AG09309 (cell line): ENCODE measurements around the gene SEMA3F.
A peak's percentile ranks its signal among the peaks of the same experiment; 100 is the strongest.

Experiments
- DNase-seq: peaks from one replicate; pipeline ENCODE4 v3.0.0-alpha.2; 2010; ENCODE audit warnings: low read depth
- H3K4me3 ChIP-seq: 2 replicates; pipeline ENCODE4 v1.5.1; 2011; ENCODE audit warnings: mild to moderate bottlenecking, low read depth, low read length, moderate library complexity; ENCODE audit not compliant: control insufficient read depth
- TF ChIP-seq, protein P1 (sequence below): IDR thresholded peaks from 2 replicates; pipeline ENCODE4 v1.5.1; 2011; ENCODE audit warnings: mild to moderate bottlenecking, low read depth, low read length, inconsistent platforms; ENCODE audit not compliant: insufficient read depth, control insufficient read depth; ENCODE audit errors: missing control alignments

The SEMA3F gene

DNA sequence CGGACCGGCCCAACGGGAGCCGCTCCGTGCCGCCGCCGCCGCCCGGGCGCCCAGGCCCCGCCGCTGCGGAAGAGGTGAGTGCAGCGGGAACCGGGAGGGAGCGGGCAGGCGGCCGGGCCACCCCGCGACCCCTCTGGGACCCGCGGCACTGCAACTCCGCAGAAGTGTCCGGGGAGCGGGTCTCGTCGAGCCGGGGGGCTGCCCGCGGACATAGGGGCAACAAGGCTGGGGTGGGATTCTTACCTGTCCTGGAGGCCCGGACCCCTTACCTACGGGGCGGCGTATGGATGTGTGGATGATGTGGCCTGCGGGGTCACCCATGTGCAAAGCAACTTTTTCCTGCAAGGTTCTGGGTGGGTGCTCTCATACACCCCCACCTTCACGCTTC lies 361 bp downstream of the SEMA3F start:
- peak overlapping the region; percentile 31 for H3K4me3 ChIP-seq
- DNase-seq, result no peak
- TF ChIP-seq, protein P1, sequence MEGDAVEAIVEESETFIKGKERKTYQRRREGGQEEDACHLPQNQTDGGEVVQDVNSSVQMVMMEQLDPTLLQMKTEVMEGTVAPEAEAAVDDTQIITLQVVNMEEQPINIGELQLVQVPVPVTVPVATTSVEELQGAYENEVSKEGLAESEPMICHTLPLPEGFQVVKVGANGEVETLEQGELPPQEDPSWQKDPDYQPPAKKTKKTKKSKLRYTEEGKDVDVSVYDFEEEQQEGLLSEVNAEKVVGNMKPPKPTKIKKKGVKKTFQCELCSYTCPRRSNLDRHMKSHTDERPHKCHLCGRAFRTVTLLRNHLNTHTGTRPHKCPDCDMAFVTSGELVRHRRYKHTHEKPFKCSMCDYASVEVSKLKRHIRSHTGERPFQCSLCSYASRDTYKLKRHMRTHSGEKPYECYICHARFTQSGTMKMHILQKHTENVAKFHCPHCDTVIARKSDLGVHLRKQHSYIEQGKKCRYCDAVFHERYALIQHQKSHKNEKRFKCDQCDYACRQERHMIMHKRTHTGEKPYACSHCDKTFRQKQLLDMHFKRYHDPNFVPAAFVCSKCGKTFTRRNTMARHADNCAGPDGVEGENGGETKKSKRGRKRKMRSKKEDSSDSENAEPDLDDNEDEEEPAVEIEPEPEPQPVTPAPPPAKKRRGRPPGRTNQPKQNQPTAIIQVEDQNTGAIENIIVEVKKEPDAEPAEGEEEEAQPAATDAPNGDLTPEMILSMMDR, result no peak

DNA sequence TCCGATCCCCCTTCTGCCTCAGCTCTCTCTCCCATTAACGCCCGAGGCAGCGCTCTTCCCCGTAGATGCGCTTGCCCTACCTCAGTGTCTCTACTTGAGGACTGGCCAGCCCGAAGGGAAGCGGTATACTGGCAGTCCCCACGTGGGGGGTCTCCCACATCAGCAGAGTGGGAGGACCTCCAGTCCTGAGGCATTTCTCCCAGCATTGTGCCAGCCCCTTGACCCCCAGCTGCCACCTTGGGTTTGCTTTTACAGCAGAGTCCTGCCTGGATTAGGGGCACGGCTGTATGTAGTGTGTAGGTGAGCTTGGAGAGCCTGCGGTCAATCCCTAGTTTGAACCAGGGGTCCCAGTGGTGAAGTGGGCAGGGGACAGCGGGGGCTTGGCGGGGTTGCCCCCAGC lies 767 bp downstream of the SEMA3F start:
- peak overlapping the region; percentile 31 for H3K4me3 ChIP-seq
- DNase-seq, result no peak
- TF ChIP-seq, protein P1, result no peak

DNA sequence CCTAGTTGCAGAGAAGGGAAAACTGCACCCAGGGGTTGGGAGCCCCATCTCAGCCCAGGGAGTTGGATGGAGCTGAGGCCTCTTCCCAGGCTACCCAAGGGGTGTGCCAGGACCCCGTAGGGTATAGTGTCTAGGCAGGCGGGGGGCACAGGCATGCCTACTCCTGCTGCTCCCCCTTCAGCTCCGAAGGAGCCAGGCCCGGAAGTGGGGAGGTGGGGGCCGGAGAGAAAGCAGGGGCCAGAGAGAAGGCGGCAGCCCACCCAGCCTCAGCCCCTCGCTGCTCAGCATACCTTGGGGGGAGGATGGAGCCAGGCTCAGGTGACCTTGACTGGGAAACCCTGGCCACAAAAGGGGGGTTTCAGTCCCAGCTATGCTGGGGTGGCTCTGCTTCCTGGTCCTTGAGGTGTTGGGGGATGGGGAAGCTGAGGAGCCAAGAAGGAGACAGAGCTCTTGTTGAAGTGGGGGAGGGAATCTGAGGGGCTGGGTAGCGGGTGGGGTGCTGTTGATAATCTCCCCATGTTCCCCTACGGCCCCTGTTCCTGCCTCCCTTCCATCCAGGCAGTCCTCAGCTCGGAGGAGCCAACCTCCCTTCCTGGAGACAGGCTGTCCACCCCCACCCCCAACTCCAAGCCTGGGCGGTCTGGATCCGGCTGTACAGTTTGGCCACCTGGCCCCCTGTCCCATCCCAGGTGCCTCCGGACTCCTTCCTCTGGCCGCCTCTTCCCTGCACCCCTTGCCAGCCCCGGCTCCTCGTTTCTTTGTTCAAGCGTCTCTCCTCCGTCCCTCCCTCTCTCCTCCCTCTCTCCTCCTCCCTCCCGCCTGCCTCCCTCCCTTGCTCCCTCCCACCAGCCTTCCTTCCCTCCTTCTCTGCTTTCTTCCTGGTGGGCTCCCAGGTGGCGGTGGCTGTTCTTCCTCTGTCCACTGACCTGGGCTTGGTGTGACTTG lies 1.7 kb downstream of the SEMA3F start:
- H3K4me3 ChIP-seq, result peak overlapping the region; percentile 45
- TF ChIP-seq, protein P1, result no peak
- DNase-seq, result no peak

DNA sequence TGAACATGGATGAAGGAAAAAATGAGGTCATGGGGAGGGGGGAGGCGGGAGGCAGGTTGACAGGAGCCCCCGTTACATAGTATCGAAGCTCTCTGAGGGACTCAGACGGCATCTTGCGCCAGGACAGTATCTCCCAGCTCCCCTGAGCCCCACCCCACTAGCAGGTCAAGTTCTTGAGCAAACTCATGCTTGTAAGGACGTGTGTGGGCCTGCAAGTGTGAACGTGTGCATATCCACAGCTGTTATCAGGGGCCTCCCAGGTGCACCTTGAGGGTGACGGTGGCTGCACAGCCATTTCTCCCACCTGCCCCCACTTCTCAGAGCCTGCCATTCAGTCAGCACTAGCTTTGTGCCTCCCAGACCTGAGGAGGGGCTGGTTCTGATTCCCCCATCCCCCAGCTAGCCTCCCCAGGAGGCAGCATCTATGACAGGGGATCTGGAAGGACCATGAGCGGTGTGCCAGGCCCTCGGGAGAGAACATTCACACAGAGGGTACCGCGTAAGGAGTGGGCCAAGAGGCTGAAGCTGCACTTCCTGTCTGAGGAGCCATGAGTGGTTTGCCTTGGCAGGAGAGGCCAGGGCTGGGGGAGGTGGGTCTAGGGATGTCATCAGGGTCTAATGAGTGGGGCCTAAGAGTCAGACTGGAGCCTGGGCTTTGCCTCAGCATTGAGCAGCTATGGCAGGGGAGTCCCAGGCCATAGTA lies 2.9 kb downstream of the SEMA3F start:
- TF ChIP-seq, protein P1, result no peak
- no peak for DNase-seq
- H3K4me3 ChIP-seq, result no peak overlapping the region

DNA sequence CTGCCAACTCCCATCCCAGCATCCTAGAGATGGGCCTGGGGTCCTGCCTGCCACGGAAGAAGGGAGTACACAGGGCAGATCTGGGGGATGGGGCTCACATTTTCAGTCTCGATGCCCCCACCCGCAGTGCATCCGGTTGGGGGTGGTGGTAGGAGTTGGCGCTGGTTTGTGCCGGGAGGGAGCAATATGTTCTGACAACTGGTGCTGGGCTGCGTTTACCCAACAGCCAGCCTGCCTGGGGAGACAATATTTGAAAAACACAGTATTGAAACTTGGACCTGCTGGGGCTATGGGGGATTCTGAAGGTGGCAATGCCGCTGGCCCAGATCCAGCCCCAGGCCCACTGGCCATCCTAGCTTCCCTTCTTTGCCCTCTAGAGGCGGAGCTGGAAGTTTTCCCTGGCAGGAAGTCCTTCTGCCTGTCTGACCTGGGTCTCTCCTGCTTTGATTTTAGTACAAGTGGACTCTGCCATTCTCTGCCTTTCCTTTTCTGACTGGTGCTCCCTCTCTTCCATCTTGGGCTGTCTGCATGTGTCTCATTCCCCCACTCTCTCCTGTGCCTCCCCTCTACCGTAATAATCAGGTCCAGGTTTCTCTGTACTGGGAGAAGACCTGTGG lies 3.5 kb downstream of the SEMA3F start:
- DNase-seq, result no peak
- H3K4me3 ChIP-seq, result no peak overlapping the region
- TF ChIP-seq, protein P1, result no peak

DNA sequence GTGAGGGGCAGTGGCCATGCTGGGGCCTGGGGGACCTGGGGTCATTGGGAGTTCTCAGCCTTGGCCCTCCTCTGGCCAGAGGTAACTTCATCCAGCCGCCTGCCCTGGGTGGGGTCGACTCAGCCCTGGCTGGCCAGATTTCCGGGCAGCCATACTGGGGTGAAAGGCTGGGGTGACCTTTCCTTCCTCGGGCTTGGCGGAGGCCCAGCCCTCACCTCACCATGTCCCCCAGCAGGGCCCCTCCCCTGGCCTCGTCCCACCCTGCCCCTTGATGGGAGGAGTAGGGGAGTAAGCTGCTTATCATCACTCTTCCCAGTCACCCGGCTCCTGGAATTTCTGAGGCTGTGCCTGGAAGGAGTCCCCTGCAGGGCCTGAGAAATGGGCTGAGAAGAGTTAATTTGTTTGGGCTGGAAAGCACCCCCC lies 5.4 kb downstream of the SEMA3F start:
- DNase-seq, result no peak
- no peak overlapping the region for H3K4me3 ChIP-seq
- TF ChIP-seq, protein P1, result no peak
